Adipose tissue (tissue), 3 donors: ENCODE measurements around the gene CPPED1. TPM values are rescaled to one million over a fixed set of nuclear protein-coding genes. Genes with fewer than 3 reads are reported as not detected.
"Not testable (repeated sequence)": the region's sequence is repeated elsewhere in the genome, so short reads cannot be mapped to it uniquely, and the experiment has no call there.

Experiments
- H3K27ac ChIP-seq: one replicate; pipeline ENCODE4 v1.5.1; 2013; ENCODE audit warnings: low read depth, low read length
- WGBS, 3 donors: extraction: QIAGEN DNeasy Blood & Tissue Kit; methylation state at CpG; one replicate each; pipeline ENCODE4 v1.1.7; 2013; 5-methylcytosine and 5-hydroxymethylcytosine counted together
- polyA plus RNA-seq, 3 donors: library from polyadenylated mRNA; stranded (reverse); fragments of 200-250 nt; gene quantifications; one replicate each; pipeline ENCODE4 v1.2.3, GENCODE V29; 2013
- donor health status: healthy with polysubstance abuse.
- donor health status: Bipolar disorder and iron deficiency.
- donor health status: healthy.

The CPPED1 gene
- polyA plus RNA-seq, 3 donors: 3.4 to 15.3 (median 11.0) TPM

DNA sequence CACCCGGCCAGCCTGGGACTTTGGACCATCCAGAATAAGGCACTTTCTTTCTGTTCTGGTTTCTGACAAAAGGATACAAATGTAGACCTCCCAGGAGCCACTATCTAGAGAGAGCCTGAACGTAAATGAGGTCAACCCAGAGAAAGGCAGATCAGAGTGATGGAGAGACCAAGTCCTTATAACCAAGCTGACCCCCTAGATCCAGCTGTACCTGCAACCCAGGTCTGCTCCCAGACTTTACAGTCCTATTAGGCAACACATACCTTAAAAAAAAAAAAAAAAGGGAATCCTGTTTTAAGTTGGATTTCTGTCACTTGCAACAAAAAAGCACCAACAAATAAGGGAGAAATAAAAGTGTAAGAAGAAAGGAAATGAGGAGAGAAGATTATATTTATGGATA, 23.2 kb downstream of the CPPED1 start:
- WGBS, 3 donors: 93 to 98% (median 95%) methylated on average over 2 of the region's 2 CpGs
- H3K27ac ChIP-seq: no peak overlapping the region

DNA sequence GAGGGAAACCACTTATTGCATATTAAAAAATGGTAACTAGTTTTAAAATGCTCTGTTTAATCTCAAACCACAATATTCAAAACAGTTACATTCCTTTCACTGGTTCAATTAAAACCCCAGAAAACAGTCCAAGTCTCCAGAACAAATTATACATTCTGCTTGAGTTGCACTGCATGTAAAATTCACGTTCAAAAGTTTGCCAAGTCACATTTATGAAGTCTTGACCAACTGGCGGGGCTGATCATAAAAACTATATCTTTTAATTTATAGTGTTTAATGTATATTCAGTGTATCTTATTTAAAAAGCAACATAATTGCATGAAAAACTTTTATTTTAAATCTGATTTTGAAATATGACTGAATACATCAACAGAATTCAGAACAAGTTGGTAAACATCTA, 25.0 kb downstream of the CPPED1 start:
- H3K27ac ChIP-seq: no peak overlapping the region
- WGBS, 3 donors: 91 to 98% (median 93%) methylated on average over 2 of the region's 2 CpGs

DNA sequence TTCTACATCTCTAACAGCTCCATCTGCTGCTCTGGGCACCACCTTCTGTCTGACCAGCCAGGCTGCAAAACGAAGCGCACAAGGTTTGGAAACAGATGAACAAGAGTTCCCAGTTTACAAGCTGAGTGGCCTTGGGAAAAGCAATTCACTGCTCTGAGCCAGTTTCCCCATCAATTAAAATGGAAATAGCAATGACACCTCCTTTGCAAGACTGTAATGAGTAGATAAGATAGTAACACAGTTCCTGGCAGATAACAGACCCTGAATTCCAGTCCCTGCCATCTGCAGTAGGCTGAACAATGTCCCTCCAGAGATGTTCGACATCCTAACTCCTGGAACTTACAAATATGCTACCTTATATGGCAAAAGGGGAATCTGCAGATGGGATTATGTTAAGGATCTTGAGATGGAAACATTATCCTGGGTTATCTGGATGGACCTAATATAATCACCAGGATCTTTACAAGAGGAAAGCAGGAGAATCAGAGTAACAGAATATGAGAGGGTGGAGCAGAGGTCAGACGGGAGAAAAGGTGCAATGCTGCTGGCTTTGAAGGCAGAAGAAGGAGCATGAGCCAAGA, 27.9 kb downstream of the CPPED1 start:
- 83 to 89% (median 88%) methylated on average over 4 of the region's 4 CpGs for WGBS, 3 donors

DNA sequence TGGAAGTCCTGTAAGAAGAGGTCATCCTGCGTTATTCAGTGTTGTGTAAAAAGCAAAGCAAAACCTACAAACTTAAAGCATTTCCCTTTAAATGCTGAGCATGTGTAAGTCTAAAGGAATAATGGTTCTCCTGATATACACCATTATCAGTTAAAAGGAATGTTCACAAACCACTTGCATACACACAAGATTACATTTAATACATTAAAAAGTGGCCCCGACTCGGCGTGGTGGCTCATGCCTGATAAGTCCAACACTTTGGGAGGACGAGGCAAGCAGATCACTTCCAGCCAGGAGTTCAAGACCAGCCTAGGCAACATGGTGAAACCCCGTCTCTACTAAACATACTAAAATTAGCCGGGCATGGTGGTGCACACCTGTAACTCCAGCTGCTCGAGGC, 30.5 kb downstream of the CPPED1 start:
- WGBS, 3 donors: 82 to 89% (median 82%) methylated on average over 8 of the region's 8 CpGs

More for the DNA sequence above, 27.9 kb downstream of the CPPED1 start:
- no peak overlapping the region for H3K27ac ChIP-seq

DNA sequence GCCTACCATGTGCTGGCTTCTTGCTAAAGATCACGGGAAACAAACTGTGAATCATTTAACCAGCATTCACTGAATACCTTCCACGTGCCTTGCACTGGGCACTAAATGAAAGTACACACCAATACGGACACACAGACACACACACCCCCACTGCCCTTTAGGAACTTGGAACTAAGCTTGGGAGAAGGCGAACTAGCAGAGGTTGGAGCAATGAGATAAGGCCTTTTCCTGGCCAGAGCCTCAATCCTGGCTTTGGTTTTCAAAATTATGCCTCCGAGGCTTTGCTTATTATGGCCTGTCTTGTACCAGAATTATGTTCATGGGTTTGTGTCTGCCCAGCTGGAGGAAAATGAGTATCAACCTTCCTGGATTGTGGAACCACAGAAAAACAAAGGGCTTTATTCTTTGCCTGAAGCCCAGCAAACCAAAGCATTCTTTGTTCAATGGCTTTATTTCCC, 32.3 kb downstream of the CPPED1 start:
- H3K27ac ChIP-seq: no peak overlapping the region
- WGBS, 3 donors: 80 to 86% (median 80%) methylated on average over 5 of the region's 5 CpGs

More for the DNA sequence above, 30.5 kb downstream of the CPPED1 start:
- H3K27ac ChIP-seq: no peak overlapping the region

DNA sequence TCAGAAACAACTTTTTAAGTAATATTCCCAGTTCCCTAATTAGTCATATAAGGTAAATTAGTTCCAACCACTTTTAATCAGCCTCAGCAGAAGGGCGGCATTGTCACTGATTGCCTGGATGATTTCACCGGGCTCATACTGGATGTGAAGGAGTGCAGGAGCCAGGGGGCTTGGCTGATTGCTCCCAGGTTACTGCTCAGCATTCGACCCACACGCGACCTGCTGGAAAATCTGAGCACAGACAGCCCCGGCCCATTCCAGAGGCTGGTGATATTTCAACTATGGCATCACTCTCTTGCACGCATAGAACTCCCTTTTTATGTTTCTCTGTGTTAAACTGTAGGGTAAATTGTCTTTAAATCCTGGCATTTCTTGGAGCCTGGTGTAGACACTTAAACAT, 34.2 kb downstream of the CPPED1 start:
- no peak overlapping the region for H3K27ac ChIP-seq
- 84 to 88% (median 86%) methylated on average over 7 of the region's 7 CpGs for WGBS, 3 donors

DNA sequence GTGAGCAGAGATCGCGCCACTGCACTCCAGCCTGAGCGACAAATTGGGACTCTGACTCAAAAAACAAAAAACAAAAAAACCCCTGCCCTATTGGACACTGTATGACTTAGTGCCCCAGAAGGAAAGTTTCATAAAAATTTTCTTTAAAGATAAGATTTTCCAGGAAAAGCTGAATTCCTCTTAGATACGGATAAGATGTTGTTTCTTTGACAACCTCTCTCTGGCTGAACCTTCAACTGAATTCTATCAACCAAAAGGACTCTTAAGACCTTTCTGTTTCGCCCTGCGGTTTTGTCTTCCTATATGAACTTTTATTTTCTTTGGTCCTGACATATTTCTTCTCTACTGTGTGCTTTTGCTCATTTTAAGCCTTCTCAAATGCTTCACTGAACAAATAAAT, 35.8 kb downstream of the CPPED1 start:
- WGBS, 3 donors: 71 to 92% (median 73%) methylated on average over 6 of the region's 6 CpGs
- no peak overlapping the region for H3K27ac ChIP-seq

DNA sequence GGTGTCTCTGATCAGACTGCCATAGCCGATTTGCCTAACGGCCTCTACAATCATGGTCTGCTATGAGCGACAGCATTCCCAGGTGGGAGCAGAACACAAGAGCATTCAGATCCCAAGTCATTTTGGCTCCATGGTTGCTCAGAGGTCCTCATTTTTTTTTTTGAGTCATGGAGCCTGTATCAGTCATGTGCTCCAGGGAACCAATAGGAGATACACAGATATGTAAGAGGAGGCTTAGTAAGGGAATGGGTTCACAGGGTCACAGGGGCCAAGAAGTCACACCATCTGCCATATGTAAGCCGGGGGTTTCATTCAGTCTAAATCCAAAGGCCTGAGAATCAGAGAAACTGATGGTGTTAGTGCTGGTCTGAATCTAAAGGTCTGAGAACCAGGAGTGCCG, 36.8 kb downstream of the CPPED1 start:
- H3K27ac ChIP-seq: no peak overlapping the region
- 95 to 98% (median 96%) methylated on average over 5 of the region's 5 CpGs for WGBS, 3 donors

DNA sequence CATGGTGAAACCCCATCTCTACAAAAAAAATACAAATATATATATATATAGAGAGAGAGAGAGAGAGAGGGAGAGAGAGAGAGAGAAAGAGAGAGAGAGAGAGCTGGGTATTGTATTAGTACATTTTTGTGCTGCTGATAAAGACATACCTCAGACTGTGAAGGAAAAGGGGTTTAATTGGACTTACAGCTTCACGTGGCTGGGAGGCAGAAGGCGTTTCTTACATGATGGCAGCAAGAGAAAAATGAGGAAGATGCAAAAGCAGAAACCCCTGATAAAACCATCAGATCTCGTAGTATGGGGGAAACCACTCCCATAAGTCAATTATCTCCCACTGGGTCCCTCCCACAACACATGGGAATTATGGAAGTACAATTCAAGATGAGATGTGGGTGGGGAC, 37.5 kb downstream of the CPPED1 start:
- WGBS, 3 donors: 54 to 98% (median 81%) methylated on average over 3 of the region's 3 CpGs
- H3K27ac ChIP-seq: not testable (repeated sequence)

DNA sequence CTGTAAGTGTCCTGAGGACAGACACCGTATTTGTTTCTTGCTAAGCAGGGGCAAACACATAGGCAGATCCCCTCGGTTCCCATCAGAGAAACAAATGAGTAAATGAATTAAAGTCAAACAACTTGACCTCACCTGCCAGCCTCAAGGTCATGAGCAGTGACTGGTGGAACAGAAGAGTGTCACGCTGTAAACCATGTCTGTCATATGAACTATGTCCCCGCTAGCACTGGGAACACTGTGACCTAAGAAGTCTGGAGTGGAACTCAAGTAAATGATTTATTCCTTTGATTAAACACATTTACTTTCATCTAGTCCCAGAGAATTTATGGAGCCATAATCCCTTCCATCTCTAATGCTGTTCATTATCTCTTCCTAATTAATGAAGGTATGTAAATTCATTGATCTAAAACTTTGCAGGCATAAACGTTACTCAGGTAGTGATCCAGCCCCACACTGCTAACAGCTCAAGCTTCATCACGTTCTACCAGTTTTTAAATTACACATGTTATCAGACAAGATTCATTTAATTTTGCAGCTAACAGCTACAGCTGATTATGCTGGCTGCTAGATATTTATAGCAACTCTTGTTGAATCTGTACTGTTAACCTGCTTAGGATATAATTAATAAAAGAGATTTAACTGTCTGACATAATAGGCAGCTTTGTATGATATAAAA, 38.7 kb downstream of the CPPED1 start:
- H3K27ac ChIP-seq: no peak overlapping the region
- WGBS, 3 donors: 71 to 92% (median 89%) methylated on average over 6 of the region's 6 CpGs

DNA sequence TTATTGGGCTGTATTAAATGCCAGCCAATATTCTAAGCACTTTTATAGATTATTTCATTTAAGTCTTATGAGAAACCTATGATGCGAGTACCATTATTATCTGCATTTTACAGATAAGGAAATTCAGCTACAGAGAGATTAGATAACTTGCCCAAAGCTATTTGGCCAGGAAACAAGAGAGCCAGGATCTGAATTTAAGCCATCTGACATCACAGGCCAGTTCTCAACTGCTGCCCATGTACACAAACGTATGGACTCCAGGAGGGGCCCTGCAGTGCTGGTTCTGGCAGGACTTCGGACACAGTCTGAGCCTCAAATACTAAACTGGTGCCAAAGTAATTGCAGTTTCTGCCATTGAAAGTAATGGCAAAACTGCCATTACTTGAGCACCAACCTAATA, 40.2 kb downstream of the CPPED1 start:
- WGBS, 3 donors: 70 to 87% (median 83%) methylated on average over 3 of the region's 3 CpGs
- H3K27ac ChIP-seq: no peak overlapping the region

DNA sequence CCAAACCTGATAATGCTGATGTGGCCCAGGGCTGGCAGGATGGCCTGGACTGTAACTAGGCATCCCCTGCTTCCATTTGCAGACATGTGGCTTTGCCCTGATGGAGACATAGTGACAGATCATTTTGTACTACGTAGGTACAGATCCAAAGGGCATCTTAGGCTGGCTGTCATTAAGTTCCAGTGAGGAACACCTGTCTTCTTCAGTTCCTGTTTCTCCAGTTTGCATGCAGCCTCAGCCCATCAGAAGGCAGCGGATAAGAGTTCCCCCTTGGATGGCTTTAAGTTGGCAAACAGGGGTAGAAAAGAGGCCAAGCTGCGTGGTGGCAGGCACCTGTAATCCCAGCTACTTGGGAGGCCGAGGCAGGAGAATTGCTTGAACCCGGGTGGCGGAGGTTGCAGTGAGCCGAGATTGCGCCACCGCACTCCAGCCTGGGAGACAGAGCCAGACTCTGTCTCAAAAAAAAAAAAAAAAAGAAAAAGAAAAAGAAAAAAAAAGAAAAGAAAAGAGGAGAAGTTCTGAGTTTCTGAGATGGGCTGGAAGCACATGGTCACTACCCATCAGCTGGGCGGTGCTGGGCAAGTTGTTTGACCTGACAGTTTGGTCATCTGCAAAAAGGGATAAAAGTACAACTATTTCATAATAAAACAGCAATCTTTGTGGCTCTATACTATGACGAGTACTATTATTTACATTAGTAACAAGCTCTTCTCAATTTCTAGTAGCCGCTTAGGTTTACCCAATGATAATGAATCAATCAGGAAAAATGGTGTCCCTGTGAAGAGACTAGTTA, 42.7 kb downstream of the CPPED1 start:
- no peak overlapping the region for H3K27ac ChIP-seq
- WGBS, 3 donors: 93 to 96% (median 93%) methylated on average over 12 of the region's 12 CpGs

DNA sequence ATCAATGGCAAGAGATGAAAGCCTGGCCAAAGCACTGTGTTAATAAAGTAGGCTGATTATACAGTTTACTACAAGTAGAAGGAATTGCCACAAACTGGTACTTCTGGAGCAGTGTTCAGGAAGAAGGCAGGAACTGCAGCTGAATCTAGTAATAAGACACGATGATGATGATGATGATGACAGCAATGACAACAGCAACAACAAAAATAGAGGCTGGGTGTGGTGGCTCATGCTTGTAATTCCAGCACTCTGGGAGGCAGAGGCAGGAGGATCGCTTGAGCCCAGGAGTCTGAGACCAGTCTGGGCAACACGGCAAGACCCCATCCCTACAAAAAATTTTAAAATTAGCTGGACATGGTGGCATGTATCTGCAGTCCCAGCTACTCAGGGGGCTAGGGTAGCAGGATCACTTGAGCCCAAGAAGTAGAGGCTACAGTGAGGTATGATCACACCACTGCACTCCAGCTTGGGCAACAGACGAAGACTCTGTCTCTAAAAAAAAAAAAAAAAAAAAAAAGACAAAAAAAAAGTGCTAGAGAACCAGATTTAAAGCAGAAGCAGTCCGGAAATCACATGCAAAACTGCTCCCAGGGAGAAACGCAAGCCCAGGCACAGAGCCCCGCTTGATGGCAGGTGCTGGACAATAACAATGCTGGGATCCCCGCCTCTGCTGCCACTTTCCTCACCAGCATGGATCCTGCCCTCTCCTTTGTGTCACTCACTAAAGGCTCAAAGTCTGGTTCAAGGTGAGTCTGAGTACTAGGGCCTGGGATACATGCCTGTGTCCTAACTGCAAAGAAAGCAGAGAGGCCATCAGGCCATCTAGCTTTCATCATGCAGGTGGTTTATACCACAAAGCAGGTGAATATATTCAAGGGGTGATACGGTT, 44.8 kb downstream of the CPPED1 start:
- 79 to 89% (median 81%) methylated on average over 9 of the region's 9 CpGs for WGBS, 3 donors
- no peak overlapping the region for H3K27ac ChIP-seq

DNA sequence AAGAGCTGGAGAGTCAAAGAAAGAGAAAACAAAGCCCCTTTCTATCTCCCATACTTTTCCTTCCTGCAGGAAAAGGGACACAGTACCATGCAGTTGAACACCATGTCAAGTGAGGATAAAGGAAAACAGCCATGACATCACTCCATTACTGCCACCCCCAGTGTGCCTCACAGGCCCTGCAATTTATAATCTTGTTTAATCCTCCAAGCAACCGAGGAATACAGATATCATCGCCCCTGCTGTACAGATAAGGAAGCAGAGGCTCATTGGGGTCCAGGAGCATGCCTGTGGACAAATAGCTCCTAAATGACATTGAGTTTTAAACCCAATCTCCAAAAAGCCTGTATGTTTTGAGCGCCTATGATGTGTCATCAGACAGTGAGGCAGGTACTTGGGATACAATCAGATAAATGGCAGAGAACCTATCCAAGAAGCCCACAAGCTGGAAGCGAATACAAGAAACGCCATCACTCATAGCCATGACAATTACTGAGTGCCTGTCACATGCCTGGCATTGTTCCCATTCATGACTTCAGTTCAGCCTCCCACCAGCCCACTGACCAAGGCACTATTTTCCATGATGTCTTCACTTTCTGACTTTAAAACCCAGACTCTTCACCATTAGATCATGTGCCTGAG, 45.5 kb downstream of the CPPED1 start:
- WGBS, 3 donors: 64 to 72% (median 68%) methylated on average over 5 of the region's 5 CpGs

DNA sequence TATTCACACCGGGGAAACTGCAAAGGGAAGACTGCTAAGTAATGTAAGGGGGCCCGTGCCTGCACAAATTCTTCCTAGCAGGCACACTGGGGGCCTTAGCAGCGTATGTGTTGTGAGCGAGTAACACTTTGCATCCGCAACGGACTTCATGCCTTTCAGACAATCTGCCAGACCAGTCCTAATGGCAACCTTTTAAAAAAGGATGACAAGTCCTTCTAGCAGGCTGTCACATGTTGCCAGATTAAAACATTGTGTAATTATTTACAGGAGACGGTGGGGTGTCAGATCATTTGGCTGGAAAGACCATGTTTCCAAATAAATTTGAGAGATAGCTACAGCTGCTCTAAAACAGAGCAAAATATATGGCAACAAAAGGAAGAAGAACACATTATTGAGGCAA, 46.1 kb downstream of the CPPED1 start:
- 76 to 85% (median 82%) methylated on average over 7 of the region's 7 CpGs for WGBS, 3 donors
- no peak overlapping the region for H3K27ac ChIP-seq

More for the DNA sequence above, 45.5 kb downstream of the CPPED1 start:
- H3K27ac ChIP-seq: no peak overlapping the region

DNA sequence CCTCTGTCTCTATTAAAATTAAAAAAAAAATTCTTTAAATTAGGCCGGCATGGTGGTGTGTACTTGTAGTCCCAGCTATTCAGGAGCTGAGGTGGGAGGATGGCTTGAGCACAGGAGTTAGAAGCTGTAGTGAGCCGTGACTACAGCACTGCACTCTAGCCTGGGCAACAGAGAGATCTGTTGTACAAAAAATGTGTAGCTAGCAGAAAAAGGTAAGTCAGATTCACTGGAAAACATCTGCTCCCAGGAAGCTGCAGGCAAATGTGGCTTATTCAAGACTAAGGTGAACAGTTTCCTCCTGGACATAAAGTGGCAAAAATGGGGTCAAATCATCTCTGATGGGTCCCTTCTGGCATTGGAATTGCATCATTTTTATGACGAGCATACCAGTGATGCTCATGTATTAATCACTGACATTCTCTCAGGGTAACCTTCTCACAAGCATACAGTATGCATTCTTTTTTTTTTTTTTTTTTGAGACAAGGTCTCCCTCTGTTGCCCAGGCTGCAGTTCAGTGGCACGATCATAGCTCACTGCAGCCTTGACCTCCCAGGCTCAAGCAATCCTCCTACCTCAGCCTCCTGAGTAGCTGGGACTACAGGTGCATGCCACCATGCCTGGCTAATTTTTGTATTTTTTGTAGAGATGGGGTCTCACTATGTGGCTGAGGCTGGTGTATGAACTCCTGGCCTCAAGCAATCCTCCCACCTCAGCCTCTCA, 48.7 kb downstream of the CPPED1 start:
- H3K27ac ChIP-seq: no peak overlapping the region
- 86 to 89% (median 87%) methylated on average over 4 of the region's 4 CpGs for WGBS, 3 donors

DNA sequence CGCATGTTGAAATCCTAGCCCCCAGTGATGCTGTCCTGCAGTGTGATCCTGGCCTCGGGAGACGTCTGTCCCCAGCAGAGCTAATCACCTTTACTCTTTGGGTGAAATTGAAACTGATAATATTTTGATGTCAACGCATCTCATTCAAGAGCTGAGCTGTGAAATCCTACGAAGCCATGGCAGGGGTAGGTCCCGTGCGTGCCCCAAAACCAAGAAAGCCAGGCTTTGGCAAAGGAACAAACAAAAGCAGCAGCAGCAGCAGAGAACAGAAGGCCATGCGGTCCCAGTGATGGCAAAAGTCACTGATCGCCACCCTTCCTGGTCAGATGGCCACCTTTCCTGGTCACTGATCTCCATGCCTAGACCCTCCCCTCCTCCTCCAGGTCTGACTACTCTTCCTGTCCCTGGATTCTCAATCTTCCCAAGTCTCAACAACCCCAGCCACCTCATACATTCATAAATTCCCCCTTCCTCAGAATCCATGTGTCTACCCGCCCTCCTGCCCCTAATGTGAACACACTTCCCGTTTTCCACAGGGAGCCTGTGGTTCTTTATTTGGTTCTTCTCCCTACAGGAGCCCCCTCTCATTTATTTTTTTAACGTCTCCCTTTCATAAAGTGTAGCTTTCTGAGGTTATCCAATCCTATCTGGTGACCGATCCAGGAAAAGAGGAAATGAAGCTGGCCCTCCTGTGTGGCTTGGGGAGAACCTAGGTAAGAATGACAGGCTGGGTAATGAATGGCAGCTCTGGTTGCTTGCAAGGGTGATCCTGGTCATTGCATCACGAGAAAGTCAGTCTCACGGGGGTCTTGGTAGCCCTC, 50.3 kb downstream of the CPPED1 start:
- 83 to 86% (median 86%) methylated on average over 15 of the region's 15 CpGs for WGBS, 3 donors
- H3K27ac ChIP-seq: no peak overlapping the region
